ENCODE data around the gene PMCH. TPM values are rescaled to one million over a fixed set of nuclear protein-coding genes. Genes with fewer than 3 reads are reported as not detected.
"Not testable (repeated sequence)": the region's sequence is repeated elsewhere in the genome, so short reads cannot be mapped to it uniquely, and the experiment has no call there.

Gene PMCH
- not detected for total RNA-seq
- long read RNA-seq = 0 reads

GRCh38 chr12:102197789-102198188, at the start of gene PMCH:
Gene PMCH (minus strand): TSS chr12:102197833. CDS start chr12:102197770, 63 bp downstream.
- intact Hi-C loops (cut with DNase I) = no loop called here
- DNase-seq (ENCODE audit: low spot score) = no peak

GRCh38 chr12:102240859-102241258, 43.2 kb upstream of the PMCH start:
- DNase-seq (ENCODE audit: low spot score); intact Hi-C loops (cut with DNase I): not testable (repeated sequence)

GRCh38 chr12:102234599-102234998, 37.0 kb upstream of the PMCH start:
- no peak for DNase-seq (ENCODE audit: low spot score)
- intact Hi-C loops (cut with DNase I) = no loop called here

- intact Hi-C loops (cut with DNase I) = no loop called here
- no peak for DNase-seq (ENCODE audit: low spot score)
These were observed 34.8 kb upstream of the PMCH start for GRCh38 chr12:102232446-102232845.

GRCh38 chr12:102232036-102232435, 34.4 kb upstream of the PMCH start:
- intact Hi-C loops (cut with DNase I) = no loop called here
- DNase-seq (ENCODE audit: low spot score) = no peak

GRCh38 chr12:102227954-102228353, 30.3 kb upstream of the PMCH start:
- intact Hi-C loops (cut with DNase I) = no loop called here
- DNase-seq (ENCODE audit: low spot score) = no peak

- intact Hi-C loops (cut with DNase I) = no loop called here
- DNase-seq (ENCODE audit: low spot score) = no peak
These were observed 23.1 kb upstream of the PMCH start for GRCh38 chr12:102220736-102221135.

- DNase-seq (ENCODE audit: low spot score) = no peak
- intact Hi-C loops (cut with DNase I) = no loop called here
These were observed 18.5 kb upstream of the PMCH start for GRCh38 chr12:102215992-102216691.

GRCh38 chr12:102204025-102204424, 6.4 kb upstream of the PMCH start:
- DNase-seq (ENCODE audit: low spot score) = no peak
- intact Hi-C loops (cut with DNase I) = no loop called here

GRCh38 chr12:102202556-102202955, 4.9 kb upstream of the PMCH start:
- DNase-seq (ENCODE audit: low spot score) = no peak
- intact Hi-C loops (cut with DNase I) = no loop called here

- intact Hi-C loops (cut with DNase I) = no loop called here
- DNase-seq (ENCODE audit: low spot score) = no peak
These were observed 3.9 kb upstream of the PMCH start for GRCh38 chr12:102201436-102202061.

GRCh38 chr12:102195826-102196225, 1.8 kb downstream of the PMCH start:
- intact Hi-C loops (cut with DNase I) = no loop called here
- no peak for DNase-seq (ENCODE audit: low spot score)

- intact Hi-C loops (cut with DNase I) = no loop called here
- DNase-seq (ENCODE audit: low spot score) = no peak
These were observed 15.0 kb downstream of the PMCH start for GRCh38 chr12:102182635-102183034.

- DNase-seq (ENCODE audit: low spot score) = no peak
- intact Hi-C loops (cut with DNase I) = no loop called here
These were observed 22.9 kb downstream of the PMCH start for GRCh38 chr12:102174761-102175160.

- intact Hi-C loops (cut with DNase I) = no loop called here
- no peak for DNase-seq (ENCODE audit: low spot score)
These were observed 23.5 kb downstream of the PMCH start for GRCh38 chr12:102174117-102174516.

- no peak for DNase-seq (ENCODE audit: low spot score)
- intact Hi-C loops (cut with DNase I) = no loop called here
These were observed 25.2 kb downstream of the PMCH start for GRCh38 chr12:102172436-102172835.

GRCh38 chr12:102171951-102172350, 25.7 kb downstream of the PMCH start:
- DNase-seq (ENCODE audit: low spot score) = no peak
- intact Hi-C loops (cut with DNase I) = no loop called here

- no peak for DNase-seq (ENCODE audit: low spot score)
- intact Hi-C loops (cut with DNase I) = no loop called here
These were observed 27.6 kb downstream of the PMCH start for GRCh38 chr12:102169922-102170621.

- no peak for DNase-seq (ENCODE audit: low spot score)
- intact Hi-C loops (cut with DNase I) = no loop called here
These were observed 29.6 kb downstream of the PMCH start for GRCh38 chr12:102167821-102168604.

GRCh38 chr12:102163383-102163782, 34.2 kb downstream of the PMCH start:
- DNase-seq (ENCODE audit: low spot score) = no peak
- intact Hi-C loops (cut with DNase I) = no loop called here

Measured in cardiac septum (tissue), 1 donor.